Renal cortical epithelial cell (primary cell): ENCODE results near the gene TBC1D22A. TPM values are rescaled to one million over a fixed set of nuclear protein-coding genes. Genes with fewer than 3 reads are reported as not detected.

Experiments used
- DNase-seq: peaks from one replicate; pipeline ENCODE4 v3.0.0-alpha.2; 2011; ENCODE audit warnings: low read depth
- total RNA-seq: library from RNA; depleted of rRNA; stranded (reverse); fragments of >200 nt; gene quantifications from 2 replicates; pipeline ENCODE4 v1.2.3, GENCODE V29; 2014

TBC1D22A gene
- total RNA-seq, 1 donor from 2014 or later = 20.0 TPM

DNA sequence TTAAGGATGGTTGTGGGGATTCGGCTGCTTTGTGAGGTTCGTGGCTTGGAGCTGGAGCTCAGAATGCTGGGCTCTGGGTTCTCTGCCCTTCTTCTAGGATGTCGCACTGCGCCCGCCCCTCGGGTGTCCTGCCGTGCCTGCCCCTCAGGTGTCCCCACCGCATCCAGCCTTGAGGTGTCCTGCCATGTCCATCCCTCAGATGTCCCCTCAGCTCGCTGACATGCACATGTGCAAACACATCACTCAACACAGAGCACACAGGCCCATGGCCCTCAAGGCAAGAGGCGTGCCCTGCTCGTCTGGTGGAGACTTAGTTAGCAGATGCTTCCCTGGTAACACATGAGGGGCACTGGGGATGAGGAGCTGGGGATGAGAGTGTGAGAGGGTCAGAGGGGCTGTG is 359.3 kb downstream of the TBC1D22A start:
- DNase-seq = no peak

- DNase-seq = no peak
Measured at GRCh38 chr22:47122441-47123000, 360.1 kb downstream of the TBC1D22A start.

DNA sequence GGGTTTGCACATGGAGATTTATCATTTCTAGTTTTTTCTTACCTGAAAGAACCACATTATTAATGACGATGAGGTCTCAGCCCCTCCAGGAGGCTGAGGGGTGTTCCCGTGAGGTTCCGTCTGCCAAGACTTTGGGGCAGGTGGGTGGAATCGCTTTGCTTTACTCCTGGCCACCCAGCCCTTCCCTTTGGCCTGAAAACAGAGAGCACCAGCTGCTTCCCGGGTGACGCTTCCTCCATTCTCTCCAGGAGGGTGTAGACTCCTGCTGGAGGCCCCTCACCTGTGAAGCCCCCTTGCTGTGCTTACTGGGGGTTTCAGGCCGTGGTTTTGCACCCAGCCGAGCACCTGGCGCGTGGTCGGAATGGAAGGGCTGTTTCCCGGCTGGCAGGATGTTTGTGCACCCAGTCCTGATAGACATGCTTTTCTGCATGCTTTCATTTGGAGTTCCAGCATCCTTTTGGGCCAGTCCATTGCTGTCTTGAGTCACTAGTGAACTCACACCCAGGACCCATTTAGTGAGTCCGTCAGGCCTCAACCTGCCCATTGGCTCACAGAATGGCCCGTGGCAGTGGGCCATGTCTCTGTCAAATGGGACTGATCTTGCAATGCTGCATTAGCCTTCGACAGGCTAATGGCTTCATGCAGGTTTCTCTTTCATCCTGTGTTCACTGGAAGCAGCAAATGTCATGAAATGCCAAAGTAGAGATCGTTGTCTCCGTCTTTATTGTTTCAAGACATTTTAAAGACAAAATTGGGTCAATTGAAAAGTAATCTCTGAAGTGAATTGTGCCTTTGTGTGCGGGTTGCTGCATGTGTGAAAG is 360.8 kb downstream of the TBC1D22A start:
- DNase-seq = no peak

DNA sequence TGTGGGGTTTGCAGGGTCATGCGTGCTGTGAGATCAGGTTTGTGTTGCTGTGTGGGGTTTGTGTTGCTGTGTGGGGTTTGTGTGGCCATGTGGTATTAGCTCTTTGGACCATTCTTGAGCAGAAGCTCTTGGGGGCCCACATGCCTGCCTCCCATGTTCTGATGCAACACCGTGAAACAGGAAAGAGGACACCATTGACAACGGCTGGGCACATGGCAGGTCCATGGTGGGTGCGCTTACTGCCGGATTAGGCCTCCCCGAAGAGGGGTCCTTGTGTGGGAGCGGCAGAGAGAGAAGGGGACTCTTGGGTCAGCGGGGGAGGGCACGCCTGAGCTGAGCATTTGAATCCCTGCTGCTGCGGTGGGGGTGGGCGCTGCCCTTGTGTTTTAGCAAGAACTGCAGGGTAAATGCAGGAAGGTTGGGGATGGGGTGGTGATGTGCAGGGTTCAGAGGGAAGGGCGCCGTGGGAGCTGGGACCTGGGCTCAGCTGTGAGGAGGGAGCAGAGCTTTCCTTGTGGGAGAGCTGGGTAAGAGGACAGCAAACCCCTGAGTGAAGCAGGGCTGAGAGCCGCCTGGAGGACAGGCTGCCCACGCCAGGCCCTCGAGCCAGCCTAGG is 361.5 kb downstream of the TBC1D22A start:
- DNase-seq = no peak

GRCh38 chr22:47124451-47124881 is 362.0 kb downstream of the TBC1D22A start:
- DNase-seq = no peak

DNA sequence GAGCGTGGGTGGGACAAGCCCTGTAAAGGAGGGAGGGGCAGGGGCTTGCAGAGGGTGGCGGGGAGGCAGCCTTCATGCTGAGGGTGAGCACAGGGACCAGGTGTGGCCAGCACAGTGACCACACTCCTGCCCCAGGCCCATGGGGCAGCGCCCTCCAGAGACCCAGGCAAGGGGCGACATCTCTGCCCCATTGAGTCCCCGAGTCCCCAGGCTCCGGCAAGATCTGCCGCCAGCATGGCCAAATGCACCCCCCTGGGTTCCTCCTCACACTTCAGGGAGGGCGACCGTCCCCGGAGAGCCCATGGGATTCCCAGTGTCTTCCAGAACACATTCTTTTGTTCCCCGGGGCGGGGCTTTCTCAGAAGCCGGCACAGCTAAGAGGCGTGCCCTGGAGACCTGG is 362.5 kb downstream of the TBC1D22A start:
- no peak for DNase-seq

DNA sequence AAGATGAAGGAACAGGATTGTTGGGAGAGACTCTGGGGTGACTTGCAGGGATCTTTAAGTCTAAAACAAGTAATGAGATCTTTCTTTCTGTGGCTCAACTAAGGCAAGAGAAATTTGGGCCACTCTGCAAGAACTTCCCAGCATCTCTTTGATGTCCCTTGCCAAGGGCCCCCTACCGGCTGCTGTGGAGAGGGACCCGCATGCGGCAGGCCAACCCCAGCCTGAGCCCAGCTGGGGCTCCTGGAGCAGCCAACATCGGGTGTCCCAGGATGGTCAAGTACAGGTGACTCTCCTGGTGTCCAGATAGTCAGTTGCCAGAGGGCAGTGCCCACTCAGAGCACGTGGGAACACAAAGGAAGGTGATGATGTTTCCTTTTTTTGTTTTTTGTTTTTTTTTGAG is 363.2 kb downstream of the TBC1D22A start:
- no peak for DNase-seq

DNA sequence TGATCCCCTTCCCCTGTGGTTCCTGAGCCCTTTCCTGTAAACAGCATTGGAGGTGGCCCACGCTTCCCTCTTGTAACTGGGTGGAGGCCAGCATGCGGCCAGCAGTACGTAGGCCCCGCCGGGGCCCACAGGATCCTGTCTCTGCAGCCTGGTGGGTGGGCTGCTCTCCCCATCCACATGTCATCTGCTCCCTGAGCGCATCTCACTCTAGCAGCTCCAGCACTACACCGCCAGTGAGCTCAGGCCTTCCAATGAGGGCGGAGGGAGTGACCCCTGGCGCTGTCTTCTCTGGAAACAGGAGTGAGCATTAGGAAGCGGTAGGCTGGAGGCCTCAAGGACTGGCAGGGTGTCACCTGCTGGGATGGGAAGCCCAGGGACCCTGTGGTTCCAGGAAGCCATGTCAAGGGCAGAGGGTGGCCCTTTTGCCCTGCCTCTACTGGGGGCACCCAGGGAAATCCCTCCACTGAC is 363.9 kb downstream of the TBC1D22A start:
- DNase-seq = no peak

DNA sequence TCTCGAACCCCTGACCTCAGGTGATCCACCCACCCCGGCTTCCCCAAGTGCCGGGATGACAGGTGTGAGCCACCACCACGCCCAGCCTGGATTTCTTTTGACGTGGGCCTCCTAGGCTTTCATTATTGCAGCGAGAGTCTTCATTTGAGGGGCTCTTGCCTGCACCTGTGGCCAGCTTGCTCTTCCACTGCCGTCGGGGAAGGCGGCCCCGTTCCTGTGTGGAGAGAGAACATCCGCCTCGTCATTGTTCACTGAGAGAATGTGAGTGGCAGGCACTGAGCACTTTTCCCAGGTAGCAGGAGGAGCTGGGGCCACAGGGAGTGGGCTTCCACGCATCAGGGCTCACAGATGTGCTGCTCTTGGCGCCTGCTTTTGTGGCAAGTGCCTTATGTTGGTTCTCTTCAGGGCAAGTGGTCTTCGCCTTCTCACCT is 365.0 kb downstream of the TBC1D22A start:
- no peak for DNase-seq

- DNase-seq = no peak
Measured at GRCh38 chr22:47128216-47128615, 365.8 kb downstream of the TBC1D22A start.

DNA sequence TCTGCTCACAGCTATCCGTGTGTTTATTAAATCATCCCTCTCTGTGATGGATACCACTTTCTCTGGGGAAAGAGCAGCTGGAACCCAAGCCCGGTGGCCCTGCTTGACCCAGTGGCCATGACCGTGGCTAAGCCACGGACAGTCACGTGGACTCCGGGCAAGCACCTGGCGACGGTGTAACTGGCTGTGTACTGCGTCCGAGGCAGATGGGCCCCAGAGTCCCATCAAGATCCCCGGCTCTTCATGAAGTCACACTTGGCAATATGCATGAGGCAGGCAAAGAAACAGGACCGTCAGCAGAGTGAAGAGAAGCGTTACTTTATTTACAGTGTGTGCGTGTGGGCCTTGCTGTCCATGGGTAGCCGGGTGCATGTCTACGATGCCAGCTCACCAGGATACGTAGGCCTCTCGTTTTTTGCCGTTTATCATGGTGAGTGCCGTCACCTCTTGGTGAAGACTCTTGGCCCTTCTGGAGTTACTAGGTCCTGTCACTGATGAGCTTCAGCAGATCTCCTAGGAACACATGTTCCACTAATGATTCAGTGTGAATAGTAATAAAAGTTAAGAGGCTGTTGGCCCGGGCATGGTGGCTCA is 366.3 kb downstream of the TBC1D22A start:
- no peak for DNase-seq

- DNase-seq = no peak
Measured at GRCh38 chr22:47129902-47130635, 367.6 kb downstream of the TBC1D22A start.

DNA sequence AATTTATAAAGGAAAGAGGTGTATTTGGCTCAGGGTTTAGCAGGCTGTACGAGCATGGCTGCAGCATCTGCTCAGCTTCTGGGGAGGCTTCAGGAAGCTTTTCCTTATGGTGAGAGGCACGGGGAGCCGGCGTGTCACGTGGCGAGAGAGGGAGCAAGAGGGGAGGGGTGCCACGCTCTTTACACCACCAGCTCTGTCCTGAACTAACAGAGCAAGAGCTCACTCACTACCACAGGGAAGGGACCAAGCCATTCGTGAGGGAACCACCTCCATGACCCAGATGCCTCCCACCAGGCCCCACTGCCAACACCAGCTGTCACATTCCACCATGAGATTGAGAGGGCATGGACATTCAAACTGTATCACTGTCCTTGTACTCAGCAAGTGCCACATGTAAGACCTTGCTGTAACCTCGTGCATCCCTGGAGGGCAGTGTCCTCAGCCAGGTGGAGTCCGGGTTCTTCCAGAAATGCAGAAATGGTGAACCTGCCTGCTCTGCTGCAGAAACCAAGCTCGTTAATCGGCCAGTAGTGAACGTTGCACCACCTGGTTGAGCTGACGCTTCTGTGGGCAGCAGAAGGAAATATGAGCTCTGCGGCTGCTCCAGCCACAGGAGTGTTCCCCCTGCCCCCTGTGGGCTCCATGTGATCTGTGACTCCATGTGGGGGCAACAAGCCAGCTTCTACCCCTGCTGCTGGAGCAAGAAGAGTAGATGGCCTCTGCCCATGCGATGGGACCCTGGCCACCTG is 368.6 kb downstream of the TBC1D22A start:
- DNase-seq = no peak

GRCh38 chr22:47131632-47132427 is 369.4 kb downstream of the TBC1D22A start:
- no peak for DNase-seq

- DNase-seq = no peak
Measured at GRCh38 chr22:47132428-47132825, 370.0 kb downstream of the TBC1D22A start.

- DNase-seq = no peak
Measured at GRCh38 chr22:47133061-47133969, 370.9 kb downstream of the TBC1D22A start.

DNA sequence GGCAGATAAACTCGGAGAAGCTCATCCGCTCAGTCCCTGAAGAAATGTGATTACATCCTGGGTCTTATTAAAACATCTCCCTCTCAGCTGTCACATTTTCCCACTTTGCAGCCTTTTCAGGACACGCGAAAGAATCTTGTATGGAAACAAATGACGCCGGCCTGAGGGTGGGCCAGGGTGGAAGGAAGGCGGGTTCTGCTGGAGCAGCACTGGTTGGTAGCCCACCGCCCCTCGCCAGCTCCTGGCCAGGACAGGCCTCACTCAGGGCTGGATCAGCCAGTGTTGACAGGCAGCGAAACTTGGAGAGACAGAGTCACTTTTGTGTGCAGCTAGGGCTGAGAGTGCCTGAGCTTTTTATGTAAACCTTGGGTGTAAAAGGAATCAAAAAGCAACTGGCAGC is 371.8 kb downstream of the TBC1D22A start:
- no peak for DNase-seq

- DNase-seq = no peak
Measured at GRCh38 chr22:47135338-47135737, 372.9 kb downstream of the TBC1D22A start.

DNA sequence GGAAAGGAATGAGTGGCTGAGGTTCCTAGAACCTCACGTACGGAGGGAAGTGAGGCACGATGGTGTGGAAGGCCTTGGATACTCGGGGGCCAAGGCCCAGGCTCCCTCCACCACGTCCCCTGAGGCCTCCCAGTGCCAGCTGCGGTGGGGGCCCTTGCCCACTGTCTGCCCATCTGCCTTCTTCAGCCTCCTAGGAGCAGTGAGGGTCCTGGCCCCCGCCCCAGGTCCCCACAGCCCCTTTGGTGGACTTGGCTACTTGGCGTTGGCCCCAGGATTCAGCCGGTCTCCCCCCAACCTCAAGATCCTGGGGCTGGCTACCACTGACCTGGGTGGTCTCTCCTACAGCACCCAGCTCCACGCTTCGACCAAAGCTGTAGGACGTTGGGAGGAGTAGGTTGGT is 373.6 kb downstream of the TBC1D22A start:
- DNase-seq = no peak
